GM13977 (cell line): ENCODE results near the gene CNN2.

ENCODE experiments used
- DNase-seq: peaks from one replicate; pipeline ENCODE4 v3.0.0; 2012; ENCODE audit warnings: low spot score
- CTCF ChIP-seq: IDR thresholded peaks from 2 replicates; pipeline ENCODE4 v1.5.1; 2012; ENCODE audit warnings: mild to moderate bottlenecking, control low read depth; ENCODE audit not compliant: insufficient read depth; ENCODE audit errors: extremely low read depth, missing control alignments
- in situ Hi-C: fragments of 300-500 bp; cut with MboI; formaldehyde crosslinking; loops from one replicate; pipeline ENCODE4 v1.12.0; 2022; ENCODE audit warnings: low sequenced_read_pairs, low pct_unique_long_range_greater_than_20kb, mixed read lengths, inconsistent platforms; ENCODE audit not compliant: unreplicated experiment

Gene CNN2

GRCh38 chr19:1000591-1001537 is 25.5 kb upstream of the CNN2 start:
- DNase-seq, result no peak
- TF ChIP-seq CTCF, result no peak
- in situ Hi-C loops, result no loop called here

- in situ Hi-C loops, result no loop called here
- peak; percentile 91 for DNase-seq
- peak; percentile 97 for TF ChIP-seq CTCF
Observed at GRCh38 chr19:1001538-1002166, 24.8 kb upstream of the CNN2 start.

GRCh38 chr19:1002600-1002999 is 23.8 kb upstream of the CNN2 start:
- TF ChIP-seq CTCF, result no peak
- in situ Hi-C loops, result no loop called here
- DNase-seq, result no peak

GRCh38 chr19:1003283-1003682 is 23.1 kb upstream of the CNN2 start:
- in situ Hi-C loops, result no loop called here
- no peak for DNase-seq
- TF ChIP-seq CTCF, result no peak

GRCh38 chr19:1004204-1004802 is 22.1 kb upstream of the CNN2 start:
- in situ Hi-C loops, result no loop called here
- TF ChIP-seq CTCF, result no peak
- no peak for DNase-seq

GRCh38 chr19:1004803-1005664 is 21.4 kb upstream of the CNN2 start:
- no peak for TF ChIP-seq CTCF
- in situ Hi-C loops, result no loop called here
- no peak for DNase-seq
